Measurements from ENCODE around the gene MKLN1. TPM values are rescaled to one million over a fixed set of nuclear protein-coding genes. Genes with fewer than 3 reads are reported as not detected.

The MKLN1 gene
- total and polyA plus RNA-seq, 5 experiments from 2014 or later, result 17.0 to 66.1 (median 20.2) TPM

- POLR2A ChIA-PET, result no interaction called here
- Mint-ChIP-seq H3K9me3 (no peaks in the 10 kb centered on the region), H3K27ac (no peak overlapping the region), H3K4me1 (peaks cover 0 to 7% (median 2%) of the 10 kb centered on the region in 4 donors), H3K36me3 (no peaks in the 10 kb centered on the region), H3K27me3 (peaks cover 0 to 9% (median 4%) of the 10 kb centered on the region in 5 donors), H3K4me3 (no peak overlapping the region)
- no peak for ATAC-seq
- DNase-seq, result no peak
These were observed 216.3 kb downstream of the MKLN1 start for GRCh38 chr7:131544021-131544420.

- peaks cover 0 to 7% (median 2%) of the 10 kb centered on the region in 4 donors for H3K4me1 Mint-ChIP-seq
- no peaks in the 10 kb centered on the region for H3K36me3 Mint-ChIP-seq
- H3K4me3 Mint-ChIP-seq, result no peak overlapping the region
- DNase-seq (no peak), ATAC-seq (no peak)
- H3K27me3 Mint-ChIP-seq, result peaks cover 0 to 9% (median 6%) of the 10 kb centered on the region in 5 donors
- POLR2A ChIA-PET, result no interaction called here
- no peaks in the 10 kb centered on the region for H3K9me3 Mint-ChIP-seq
- H3K27ac Mint-ChIP-seq, result peak overlapping the region in 1 of 10 donors; percentile 67
These were observed 217.0 kb downstream of the MKLN1 start for GRCh38 chr7:131544449-131545301.

GRCh38 chr7:131546126-131546525, 218.4 kb downstream of the MKLN1 start:
- no peaks in the 10 kb centered on the region for H3K36me3 Mint-ChIP-seq
- H3K9me3 Mint-ChIP-seq, result no peaks in the 10 kb centered on the region
- POLR2A ChIA-PET, result no interaction called here
- H3K4me1 Mint-ChIP-seq, result peaks cover 0 to 7% (median 2%) of the 10 kb centered on the region in 4 donors
- H3K4me3 Mint-ChIP-seq, result no peak overlapping the region
- H3K27ac Mint-ChIP-seq, result no peak overlapping the region
- no peak for ATAC-seq
- H3K27me3 Mint-ChIP-seq, result peaks cover 0 to 17% (median 9%) of the 10 kb centered on the region in 5 donors
- no peak for DNase-seq

Other genes starting within 250 kb of the MKLN1 start
- gene PODXL, start 228.8 kb downstream of the MKLN1 start, total RNA-seq, result under 1 TPM; 0.27 to 0.57 TPM
- under 1 TPM; 0.08 to 0.10 (median 0.09) TPM for gene PODXL, start 228.8 kb downstream of the MKLN1 start, polyA plus RNA-seq

All from naive thymus-derived CD8-positive, alpha-beta T cell (primary cell).